ENCODE data around the gene RAB11B. TPM values are rescaled to one million over a fixed set of nuclear protein-coding genes. Genes with fewer than 3 reads are reported as not detected.

Gene RAB11B
- total and polyA plus RNA-seq, 9 of the 15 experiments (the other 6 are each of a cell fraction or from before 2014, with no cell fraction given): 0.74 to 71.0 (median 13.8) TPM

- in situ Hi-C loops (cut with MboI): no loop called here
- intact Hi-C loops (cut with micrococcal nuclease): no loop called here
- CTCF ChIA-PET (ENCODE audit: low intra/inter-chr PET ratio): interaction anchor here (1.4 kb wide), 1 partner anchor 20 kb away, joined by 3 read pairs; no protein-coding TSS in a partner anchor
- no peaks in the 10 kb centered on the region for H3K36me3 ChIP-seq (ENCODE audit: control insufficient read depth, insufficient read depth, low read length)
- DNase-seq (ENCODE audit: extremely low read depth in 1 of 4, low spot score in 3 of 4) (peak; percentile 36 to 70 (median 52)), ATAC-seq (peak; percentile 82), FAIRE-seq (no peak)
- H2AFZ ChIP-seq (ENCODE audit: low read depth, low read length): peak overlapping the region; percentile 8; the same call in 1 of the 2 replicates
- no peak overlapping the region for H3K27ac ChIP-seq (ENCODE audit: extremely low read depth, low read depth, low read length)
- POLR2A ChIA-PET: interaction anchor here (0.5 to 1.3 kb wide), 6 partner anchors 9 to 225 kb away, joined by 3 to 4 read pairs (median 3); partner anchors contain the start of gene ANGPTL4
- H3K27me3 ChIP-seq (ENCODE audit: control insufficient read depth in 2 of 2, insufficient read depth in 2 of 2, low read length in 2 of 2): no peaks in the 10 kb centered on the region
- no TSS peak for BruUV-seq (replicated peaks)
- no peak overlapping the region for H3K4me2 ChIP-seq (ENCODE audit: insufficient read depth, low read length)
- 58% methylated on average over 26 of the region's 26 CpGs for WGBS (ENCODE audit: insufficient coverage, low coverage, missing lambda C conversion rate)
- H4K20me1 ChIP-seq (replicated peaks; ENCODE audit: control insufficient read depth, insufficient read depth, low read length): no peaks in the 10 kb centered on the region
- no peaks in the 10 kb centered on the region for H3K9me1 ChIP-seq (ENCODE audit: control insufficient read depth, insufficient read depth, low read length)
- no peaks in the 10 kb centered on the region for H3K79me2 ChIP-seq (ENCODE audit: control insufficient read depth, insufficient read depth, low read length)
- H3K4me3 ChIP-seq: no peak overlapping the region
- H3K4me1 ChIP-seq (replicated peaks in 1 of 2; ENCODE audit: control insufficient read depth in 2 of 2, insufficient read depth in 2 of 2, low read length in 2 of 2): peaks cover 11 to 25% of the 10 kb centered on the region in 2 experiments
- H3K9me3 ChIP-seq (replicated peaks; ENCODE audit: control insufficient read depth, insufficient read depth, low read depth, low read length): no peaks in the 10 kb centered on the region; the same call in 1 of the 2 replicates
- peak overlapping the region in 1 of 2 experiments; percentile 26; a peak in 2 of 4 replicates for H3K9ac ChIP-seq (ENCODE audit: insufficient read depth in 1 of 2, low read depth in 2 of 2, low read length in 2 of 2)
- 0 out of 2 replicates have a peak, but pooled peaks have one; percentile 17 for TF ChIP-seq CREM (IDR thresholded peaks at IDR 0.05; ENCODE audit: low read depth)
- TF ChIP-seq IFI16 (CRISPR knock-in tag; IDR thresholded peaks at IDR 0.05): no peak
- TF ChIP-seq, protein P1, sequence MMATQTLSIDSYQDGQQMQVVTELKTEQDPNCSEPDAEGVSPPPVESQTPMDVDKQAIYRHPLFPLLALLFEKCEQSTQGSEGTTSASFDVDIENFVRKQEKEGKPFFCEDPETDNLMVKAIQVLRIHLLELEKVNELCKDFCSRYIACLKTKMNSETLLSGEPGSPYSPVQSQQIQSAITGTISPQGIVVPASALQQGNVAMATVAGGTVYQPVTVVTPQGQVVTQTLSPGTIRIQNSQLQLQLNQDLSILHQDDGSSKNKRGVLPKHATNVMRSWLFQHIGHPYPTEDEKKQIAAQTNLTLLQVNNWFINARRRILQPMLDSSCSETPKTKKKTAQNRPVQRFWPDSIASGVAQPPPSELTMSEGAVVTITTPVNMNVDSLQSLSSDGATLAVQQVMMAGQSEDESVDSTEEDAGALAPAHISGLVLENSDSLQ (IDR thresholded peaks at IDR 0.05): peak; percentile 67; the same call in 1 of the 2 replicates
- 0 out of 2 replicates have a peak, but pooled peaks have one; percentile 20 for TF ChIP-seq DPF2 (IDR thresholded peaks at IDR 0.05)
- TF ChIP-seq SMAD4 (CRISPR knock-in tag; conservative IDR thresholded peaks at IDR 0.05): peak; percentile 34; the same call in 1 of the 2 replicates
- peak; percentile 88 for TF ChIP-seq THRA (IDR thresholded peaks at IDR 0.05)
- no peak for TF ChIP-seq CREBBP (IDR thresholded peaks at IDR 0.05; ENCODE audit: low read depth, low read length)
- TF ChIP-seq TFAM (CRISPR knock-in tag; conservative IDR thresholded peaks at IDR 0.05): no peak
- no peak for TF ChIP-seq FOXJ3 (CRISPR knock-in tag; IDR thresholded peaks at IDR 0.05)
- peak; percentile 40 for TF ChIP-seq NCOR1 (IDR thresholded peaks at IDR 0.05)
- peak in 2 of 3 experiments; percentile 8 to 66 for TF ChIP-seq YY1 (IDR thresholded peaks at IDR 0.05; ENCODE audit: borderline replicate concordance in 1 of 3, control insufficient read depth in 1 of 3, extremely low read depth in 1 of 3, insufficient read depth in 3 of 3, insufficient read length in 1 of 3, insufficient replicate concordance in 2 of 3, low read depth in 1 of 3, low read length in 2 of 3)
- peak; percentile 75 for TF ChIP-seq ZNF121 (CRISPR knock-in tag; conservative IDR thresholded peaks at IDR 0.05)
- no peak for TF ChIP-seq EP400 (IDR thresholded peaks at IDR 0.05)
- TF ChIP-seq PHB2 (IDR thresholded peaks at IDR 0.05; ENCODE audit: low read depth): no peak
- no peak for TF ChIP-seq SREBF2 (CRISPR knock-in tag; IDR thresholded peaks at IDR 0.05)
- no peak for TF ChIP-seq FOSL1 (tag; conservative IDR thresholded peaks at IDR 0.05)
- TF ChIP-seq JUND (IDR thresholded peaks at IDR 0.05; ENCODE audit: borderline replicate concordance, low read depth, low read length): 0 out of 2 replicates have a peak, but pooled peaks have one; percentile 12
- TF ChIP-seq JUND (tag; IDR thresholded peaks at IDR 0.05; ENCODE audit: borderline replicate concordance, low read depth, low read length): no peak; the same call in 2 of the 3 replicates
- no peak for TF ChIP-seq POLR2B (IDR thresholded peaks at IDR 0.05; ENCODE audit: low read depth, partially characterized antibody)
Observed at GRCh38 chr19:8373867-8374813, 16.0 kb upstream of the RAB11B start.

Measured in K562 (cell line).